Keratinocyte (primary cell): ENCODE results near the gene PDIA4. TPM values are rescaled to one million over a fixed set of nuclear protein-coding genes. Genes with fewer than 3 reads are reported as not detected.

ENCODE experiments used
- DNase-seq: peaks from one replicate; pipeline ENCODE4 v3.0.0-alpha.2; 2011; ENCODE audit warnings: low read depth, missing footprints, low spot score
- FAIRE-seq: peaks from 2 replicates; lab custom pipeline; 2011; peaks lifted over from hg19 to GRCh38; lab: Jason Lieb, UNC
- H2AFZ ChIP-seq: 2 replicates; pipeline ENCODE4 v1.6.0; 2012; ENCODE audit warnings: low read length, control low read depth, inconsistent platforms; ENCODE audit not compliant: control insufficient read depth
- H3K27ac ChIP-seq: 2 replicates; pipeline ENCODE4 v1.5.1; 2011; ENCODE audit warnings: low read length; ENCODE audit not compliant: control insufficient read depth, insufficient read depth
- H3K27me3 ChIP-seq: 3 replicates; pipeline ENCODE4 v1.6.0; 2011; ENCODE audit warnings: low read length; ENCODE audit not compliant: control insufficient read depth, insufficient read depth; ENCODE audit errors: extremely low read depth
- H3K36me3 ChIP-seq, 2 experiments: 2 replicates in 1 of 2; 3 replicates in 1 of 2; pipeline ENCODE4 v1.5.1; 2011; ENCODE audit warnings: low read length in 2 of 2, mild to moderate bottlenecking in 1 of 2; ENCODE audit not compliant: control insufficient read depth in 2 of 2, insufficient read depth in 2 of 2; ENCODE audit errors: extremely low read depth in 1 of 2
- H3K4me1 ChIP-seq: 3 replicates; pipeline ENCODE4 v1.5.1; 2011; ENCODE audit warnings: low read length; ENCODE audit not compliant: control insufficient read depth, insufficient read depth; ENCODE audit errors: extremely low read depth
- H3K4me2 ChIP-seq: 3 replicates; pipeline ENCODE4 v1.6.0; 2011; ENCODE audit warnings: low read depth, low read length; ENCODE audit not compliant: control insufficient read depth, insufficient read depth; ENCODE audit errors: extremely low read depth
- H3K4me3 ChIP-seq, 3 experiments: fragments of 200-600 bp in 1 of 3; sonication (generic) in 1 of 3; 2 replicates in 2 of 3; 3 replicates in 1 of 3; pipeline ENCODE4 v1.5.1; 2011 to 2016; ENCODE audit warnings: low read length in 3 of 3, mild to moderate bottlenecking in 3 of 3, control low read depth in 2 of 3, inconsistent platforms in 1 of 3, low read depth in 1 of 3, mixed read lengths in 1 of 3, mixed run types in 1 of 3, moderate library complexity in 1 of 3; ENCODE audit not compliant: control insufficient read depth in 2 of 3, insufficient read depth in 2 of 3; ENCODE audit errors: extremely low read depth in 1 of 3
- H3K79me2 ChIP-seq: 2 replicates; pipeline ENCODE4 v1.6.0; 2012; ENCODE audit warnings: low read length; ENCODE audit not compliant: control insufficient read depth, insufficient read depth
- H3K9ac ChIP-seq: 3 replicates; pipeline ENCODE4 v1.6.0; 2011; ENCODE audit warnings: low read length; ENCODE audit not compliant: control insufficient read depth, insufficient read depth; ENCODE audit errors: extremely low read depth
- H3K9me1 ChIP-seq: 3 replicates; pipeline ENCODE4 v1.6.0; 2011; ENCODE audit warnings: low read length; ENCODE audit not compliant: control insufficient read depth, insufficient read depth; ENCODE audit errors: extremely low read depth
- H3K9me3 ChIP-seq: 2 replicates; pipeline ENCODE4 v1.5.1; 2012; ENCODE audit warnings: low read depth, low read length; ENCODE audit not compliant: control insufficient read depth
- H4K20me1 ChIP-seq: 3 replicates; pipeline ENCODE4 v1.6.0; 2011; ENCODE audit warnings: low read length; ENCODE audit not compliant: control insufficient read depth, insufficient read depth; ENCODE audit errors: extremely low read depth
- CTCF ChIP-seq, 3 experiments: IDR thresholded peaks in 1 of 3; conservative IDR thresholded peaks in 1 of 3; optimal IDR thresholded peaks in 1 of 3; 2 replicates in 2 of 3; 3 replicates in 1 of 3; pipeline versions ENCODE3 to v1.5.1; 2011; ENCODE audit warnings: low read length in 3 of 3, mild to moderate bottlenecking in 3 of 3, moderate library complexity in 2 of 3, control low read depth in 1 of 3, inconsistent platforms in 1 of 3; ENCODE audit not compliant: insufficient read depth in 2 of 3; ENCODE audit errors: extremely low read depth in 1 of 3
- EZH2 ChIP-seq: IDR thresholded peaks from one replicate; pipeline ENCODE4 v1.6.1; 2012; ENCODE audit warnings: inconsistent platforms, mild to moderate bottlenecking, low read length, moderate library complexity
- dilution Hi-C: fragments of 300-500 bp; cut with MboI; formaldehyde crosslinking; loops from one replicate; pipeline ENCODE4 v1.7.0; 2020; ENCODE audit warnings: low sequenced_read_pairs; ENCODE audit not compliant: extremely low pct_ligation_motif_present
- polyA plus RNA-seq, 5 experiments: library from polyadenylated mRNA; depleted of rRNA in 3 of 5; stranded (reverse) in 3 of 5; stranded (forward) in 1 of 5; unstranded in 1 of 5; fragments of >200 nt; gene quantifications; 1 replicate in 1 of 5; 2 replicates in 3 of 5; 3 replicates in 1 of 5; pipeline versions ENCODE4 v1.2.1 to v1.2.3, GENCODE V29; 2011 to 2012; ENCODE audit warnings: missing spikeins in 2 of 5, low read depth in 1 of 5, low replicate concordance in 1 of 5

The PDIA4 gene
- polyA plus RNA-seq, 1 donor (not counting 4 experiments of a cell fraction or from before 2014, with no cell fraction given) = 145 TPM

- Histone ChIP-seq H3K9me1 (no peaks in the 10 kb centered on the region), H3K79me2 (no peaks in the 10 kb centered on the region), H3K4me3 (no peak overlapping the region), H3K4me2 (no peak overlapping the region), H3K36me3 (no peaks in the 10 kb centered on the region), H3K27ac (no peak overlapping the region), H3K9ac (no peak overlapping the region), H4K20me1 (no peaks in the 10 kb centered on the region), H3K4me1 (no peaks in the 10 kb centered on the region), H3K27me3 (no peaks in the 10 kb centered on the region), H2AFZ (no peak overlapping the region), H3K9me3 (no peaks in the 10 kb centered on the region)
- TF ChIP-seq CTCF (optimal IDR thresholded peaks at IDR 0.05 in 1 of 3, IDR thresholded peaks at IDR 0.05 in 1 of 3, conservative IDR thresholded peaks at IDR 0.05 in 1 of 3; ENCODE audit: extremely low read depth in 1 of 3, insufficient read depth in 2 of 3, low read length in 3 of 3) (no peak), EZH2 (no peak)
- dilution Hi-C loops = no loop called here
- DNase-seq (no peak), FAIRE-seq (no peak)
Observed at GRCh38 chr7:148975896-148976295, 52.4 kb downstream of the PDIA4 start.

- H3K27ac ChIP-seq = no peak overlapping the region
- no peaks in the 10 kb centered on the region for H3K9me3 ChIP-seq
- H4K20me1 ChIP-seq = no peaks in the 10 kb centered on the region
- no peak for FAIRE-seq
- H3K27me3 ChIP-seq = no peaks in the 10 kb centered on the region
- H2AFZ ChIP-seq = no peak overlapping the region
- TF ChIP-seq EZH2 (no peak), CTCF (optimal IDR thresholded peaks at IDR 0.05 in 1 of 3, IDR thresholded peaks at IDR 0.05 in 1 of 3, conservative IDR thresholded peaks at IDR 0.05 in 1 of 3; ENCODE audit: extremely low read depth in 1 of 3, insufficient read depth in 2 of 3, low read length in 3 of 3) (no peak)
- H3K36me3 ChIP-seq = no peaks in the 10 kb centered on the region
- no peaks in the 10 kb centered on the region for H3K4me1 ChIP-seq
- no peak overlapping the region for H3K4me3 ChIP-seq
- dilution Hi-C loops = no loop called here
- no peak for DNase-seq
- H3K79me2 ChIP-seq = no peaks in the 10 kb centered on the region
- H3K4me2 ChIP-seq = no peak overlapping the region
- no peak overlapping the region for H3K9ac ChIP-seq
- H3K9me1 ChIP-seq = no peaks in the 10 kb centered on the region
Observed at GRCh38 chr7:148973256-148973655, 55.0 kb downstream of the PDIA4 start.
